Colonic mucosa (tissue), 4 donors: Measurements from ENCODE around the gene DENND5B. TPM values are rescaled to one million over a fixed set of nuclear protein-coding genes. Genes with fewer than 3 reads are reported as not detected.

Experiments
- DNase-seq: peaks from one replicate; pipeline ENCODE4 v3.0.0-alpha.2; 2020
- H3K27ac ChIP-seq: fragments of 200-600 bp; one replicate; pipeline ENCODE4 v1.8.0; 2021
- H3K27me3 ChIP-seq: fragments of 200-600 bp; one replicate; pipeline ENCODE4 v1.8.0; 2021
- H3K36me3 ChIP-seq: fragments of 200-600 bp; one replicate; pipeline ENCODE4 v1.8.0; 2021
- H3K4me1 ChIP-seq: fragments of 200-600 bp; one replicate; pipeline ENCODE4 v1.8.0; 2021; ENCODE audit warnings: mild to moderate bottlenecking
- H3K4me3 ChIP-seq: fragments of 200-600 bp; one replicate; pipeline ENCODE4 v1.8.0; 2021
- H3K9ac ChIP-seq, 2 donors: one replicate each; pipeline ENCODE4 v1.7.0; 2013; ENCODE audit warnings: control low read depth in 2 of 2, low read depth in 2 of 2, low read length in 2 of 2
- H3K9me3 ChIP-seq: fragments of 200-600 bp; one replicate; pipeline ENCODE4 v1.8.0; 2021
- intact Hi-C: fragments of 100-400 bp; cut with DNase I; formaldehyde crosslinking; loops from one replicate; pipeline ENCODE4 v1.14.1; 2022
- total RNA-seq, 2 donors: library from RNA; stranded (reverse); fragmentation: NEBNext Ultra II Directional in 1 of 2; extraction: Animal tissue kit (Norgen Biotek cat#: 25700) in 1 of 2; gene quantifications; one replicate each; pipeline ENCODE4 v1.2.1, GENCODE V29; 2021
- TF ChIP-seq, protein P1 (sequence below): fragments of 200-600 bp; IDR thresholded peaks from one replicate; pipeline ENCODE4 v1.8.0; 2022; ENCODE audit warnings: antibody characterized with exemption, mild to moderate bottlenecking
- donor health status: healthy.
- donor health status: DM: no; HTN: no; CAD: no.
- donor health status: DM: no; HTN: no; CAD: no.

Gene DENND5B
- total RNA-seq, 2 donors from 2014 or later: 3.9 to 11.8 TPM

DNA sequence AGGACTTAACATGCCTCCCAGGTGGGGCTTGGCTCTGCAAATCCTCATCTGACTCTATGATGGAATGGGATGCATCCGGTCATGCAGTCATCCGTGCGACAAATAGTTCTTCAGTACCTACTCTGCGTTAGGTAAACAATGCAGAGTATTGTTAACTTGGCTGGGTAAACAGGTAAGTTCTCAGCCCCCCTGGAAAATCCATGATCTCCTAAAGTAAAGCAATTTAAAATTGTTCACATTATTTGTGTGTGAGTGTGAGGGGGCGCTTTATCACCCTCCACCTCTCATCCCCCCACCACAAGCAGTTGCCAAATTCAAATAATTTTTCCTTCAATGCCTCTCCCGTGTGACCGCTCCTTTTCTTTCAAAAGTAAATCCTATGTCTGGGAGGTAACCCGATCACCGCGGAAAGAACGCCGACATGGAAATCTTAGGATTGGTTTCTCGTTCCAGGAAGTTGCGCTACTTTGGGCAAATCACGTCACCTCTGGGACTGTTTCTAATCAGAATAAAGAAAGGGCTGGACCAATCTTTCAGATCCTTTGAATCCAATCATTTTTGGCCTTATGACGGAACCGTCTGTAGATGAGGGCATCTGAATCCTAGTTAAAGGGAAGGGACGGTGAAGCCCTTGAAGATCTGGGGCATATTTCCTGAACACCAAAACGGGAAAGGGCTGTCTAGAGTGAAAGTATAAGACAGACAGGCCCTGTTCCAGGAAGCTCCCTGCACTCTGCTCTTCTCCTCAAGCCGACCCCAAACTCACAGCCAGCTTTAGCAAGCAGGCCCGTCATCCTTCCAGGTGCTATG is 221.0 kb downstream of the DENND5B start:
- Histone ChIP-seq H3K27ac (peak overlapping the region; percentile 81), H3K9me3 (no peaks in the 10 kb centered on the region), H3K4me1 (no peaks in the 10 kb centered on the region), H3K4me3 (no peak overlapping the region), H3K36me3 (no peaks in the 10 kb centered on the region), H3K9ac (peak overlapping the region; percentile 33 to 87), H3K27me3 (no peaks in the 10 kb centered on the region)
- intact Hi-C loops: no loop called here
- TF ChIP-seq, protein P1, sequence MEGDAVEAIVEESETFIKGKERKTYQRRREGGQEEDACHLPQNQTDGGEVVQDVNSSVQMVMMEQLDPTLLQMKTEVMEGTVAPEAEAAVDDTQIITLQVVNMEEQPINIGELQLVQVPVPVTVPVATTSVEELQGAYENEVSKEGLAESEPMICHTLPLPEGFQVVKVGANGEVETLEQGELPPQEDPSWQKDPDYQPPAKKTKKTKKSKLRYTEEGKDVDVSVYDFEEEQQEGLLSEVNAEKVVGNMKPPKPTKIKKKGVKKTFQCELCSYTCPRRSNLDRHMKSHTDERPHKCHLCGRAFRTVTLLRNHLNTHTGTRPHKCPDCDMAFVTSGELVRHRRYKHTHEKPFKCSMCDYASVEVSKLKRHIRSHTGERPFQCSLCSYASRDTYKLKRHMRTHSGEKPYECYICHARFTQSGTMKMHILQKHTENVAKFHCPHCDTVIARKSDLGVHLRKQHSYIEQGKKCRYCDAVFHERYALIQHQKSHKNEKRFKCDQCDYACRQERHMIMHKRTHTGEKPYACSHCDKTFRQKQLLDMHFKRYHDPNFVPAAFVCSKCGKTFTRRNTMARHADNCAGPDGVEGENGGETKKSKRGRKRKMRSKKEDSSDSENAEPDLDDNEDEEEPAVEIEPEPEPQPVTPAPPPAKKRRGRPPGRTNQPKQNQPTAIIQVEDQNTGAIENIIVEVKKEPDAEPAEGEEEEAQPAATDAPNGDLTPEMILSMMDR: no peak
- DNase-seq: peak; percentile 68

DNA sequence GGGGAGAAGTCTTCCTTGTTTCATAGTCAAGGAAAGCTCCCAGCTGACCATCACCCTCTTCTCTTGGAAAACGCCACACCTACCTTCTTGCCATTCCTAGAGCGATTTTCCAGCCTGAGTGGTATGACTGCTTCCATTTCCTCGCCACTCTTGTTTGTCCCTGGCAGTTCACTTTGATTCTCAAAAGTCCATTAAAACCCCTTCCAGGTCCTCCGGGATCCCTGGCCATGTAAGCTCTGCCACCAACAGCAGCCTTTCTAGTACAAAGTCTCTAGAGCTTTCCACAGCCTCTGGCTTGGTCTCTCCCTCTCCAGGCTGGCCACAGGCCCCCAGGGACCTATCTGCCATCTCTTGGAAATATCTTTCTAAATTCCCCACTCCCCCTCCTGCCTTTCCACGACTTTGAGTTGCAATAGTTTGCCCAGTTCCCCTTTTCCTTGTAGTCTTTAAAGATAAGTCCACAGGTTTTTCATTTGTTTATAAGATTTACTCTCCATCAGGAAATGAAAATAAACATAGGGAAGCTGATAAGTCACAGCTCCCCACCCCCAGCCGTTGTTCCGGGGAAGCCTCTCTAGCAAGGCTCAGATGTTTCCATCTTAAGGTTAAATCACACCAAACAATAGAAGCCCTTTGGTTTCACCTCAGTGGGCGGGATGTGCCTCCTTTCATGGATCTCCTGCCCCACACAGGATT is 222.1 kb downstream of the DENND5B start:
- no peak overlapping the region for H3K4me3 ChIP-seq
- DNase-seq: peak; percentile 42
- TF ChIP-seq, protein P1: no peak
- H3K36me3 ChIP-seq: no peaks in the 10 kb centered on the region
- intact Hi-C loops: no loop called here
- H3K4me1 ChIP-seq: no peaks in the 10 kb centered on the region
- no peaks in the 10 kb centered on the region for H3K27me3 ChIP-seq
- no peak overlapping the region for H3K9ac ChIP-seq
- H3K27ac ChIP-seq: no peak overlapping the region
- no peaks in the 10 kb centered on the region for H3K9me3 ChIP-seq

DNA sequence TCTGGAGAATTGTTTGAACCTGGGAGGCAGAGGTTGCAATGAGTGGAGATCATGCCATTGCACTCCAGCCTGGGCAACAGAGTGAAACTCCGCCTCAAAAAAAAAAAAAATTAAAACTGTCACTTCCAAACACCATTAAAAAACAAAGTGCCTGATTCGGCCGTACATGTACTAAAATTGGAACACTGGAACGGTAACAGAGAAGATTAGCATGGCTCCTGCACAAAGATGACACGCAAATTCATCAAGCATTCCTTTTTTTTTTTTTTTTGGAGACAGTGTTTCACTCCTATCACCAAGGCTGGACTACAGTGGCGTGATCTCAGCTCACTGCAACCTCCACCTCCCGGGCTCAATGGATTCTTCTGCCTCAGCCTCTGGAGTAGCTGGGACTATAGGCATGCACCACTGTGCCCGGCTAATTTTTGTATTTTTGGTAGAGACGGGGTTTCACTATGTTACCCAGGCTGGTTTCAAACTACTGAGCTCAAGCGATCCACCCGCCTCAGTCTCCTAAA is 224.8 kb downstream of the DENND5B start:
- peaks cover 5% of the 10 kb centered on the region for H3K4me1 ChIP-seq
- H3K27ac ChIP-seq: no peak overlapping the region
- no peaks in the 10 kb centered on the region for H3K36me3 ChIP-seq
- H3K9me3 ChIP-seq: no peaks in the 10 kb centered on the region
- intact Hi-C loops: no loop called here
- no peaks in the 10 kb centered on the region for H3K27me3 ChIP-seq
- no peak overlapping the region for H3K9ac ChIP-seq
- H3K4me3 ChIP-seq: no peak overlapping the region
- DNase-seq: no peak
- TF ChIP-seq, protein P1: no peak

DNA sequence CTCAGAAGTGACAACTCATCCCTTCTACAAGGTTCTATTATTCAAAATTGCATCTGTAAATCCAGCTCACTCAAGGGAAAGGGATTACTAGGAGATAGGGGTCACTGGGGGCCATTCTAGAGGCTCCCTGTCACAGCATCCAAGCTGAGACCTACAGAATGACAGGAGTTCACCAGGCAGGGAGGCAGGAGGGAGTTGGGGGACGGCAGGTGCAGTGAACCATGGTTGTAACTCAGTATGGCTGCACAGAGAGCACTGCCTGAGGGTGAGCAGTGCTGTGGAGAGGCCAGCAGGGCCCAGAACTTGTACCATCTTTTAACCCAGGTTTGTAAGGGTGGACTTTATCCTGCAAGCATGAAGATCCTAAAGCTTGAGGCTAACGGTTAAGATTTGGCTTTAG is 227.1 kb downstream of the DENND5B start:
- H3K27me3 ChIP-seq: no peaks in the 10 kb centered on the region
- no peak overlapping the region for H3K27ac ChIP-seq

DNA sequence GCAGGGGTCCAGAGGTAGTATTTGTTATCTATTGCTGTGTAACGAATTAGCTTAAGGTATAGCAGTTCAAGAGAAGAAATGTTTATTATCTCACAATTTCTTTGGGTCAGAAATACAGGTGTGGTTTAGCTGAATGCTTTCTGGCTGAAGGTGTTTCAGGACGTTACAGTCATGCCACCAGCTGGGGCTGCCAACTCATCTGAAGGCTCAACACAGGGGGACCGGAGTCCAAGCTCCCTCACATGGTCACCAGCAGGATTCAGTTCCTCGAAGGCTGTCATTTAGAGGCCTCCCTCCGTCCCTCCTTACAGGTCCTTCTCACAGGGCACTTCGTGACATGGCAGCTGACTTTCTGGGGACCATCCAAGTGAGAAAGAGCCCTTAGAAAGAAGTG is 227.5 kb downstream of the DENND5B start:
- no peak overlapping the region for H3K4me3 ChIP-seq
- H3K27ac ChIP-seq: peak overlapping the region; percentile 74
- H3K27me3 ChIP-seq: no peaks in the 10 kb centered on the region
- DNase-seq: peak; percentile 28
- peak overlapping the region in 1 of 2 donors; percentile 80 for H3K9ac ChIP-seq
- peaks cover 5% of the 10 kb centered on the region for H3K4me1 ChIP-seq
- H3K36me3 ChIP-seq: no peaks in the 10 kb centered on the region
- TF ChIP-seq, protein P1: no peak
- intact Hi-C loops: loop anchor here (5.0 kb wide), 1 partner anchor 111 kb away; no protein-coding TSS in a partner anchor
- no peaks in the 10 kb centered on the region for H3K9me3 ChIP-seq

More for the DNA sequence above, 227.1 kb downstream of the DENND5B start:
- Histone ChIP-seq H3K9ac (no peak overlapping the region), H3K36me3 (no peaks in the 10 kb centered on the region), H3K9me3 (no peaks in the 10 kb centered on the region), H3K4me3 (no peak overlapping the region), H3K4me1 (peaks cover 5% of the 10 kb centered on the region)
- TF ChIP-seq, protein P1: no peak
- no peak for DNase-seq
- intact Hi-C loops: loop anchor here (5.0 kb wide), 1 partner anchor 112 kb away; no protein-coding TSS in a partner anchor
